Measurements from ENCODE around the gene SLCO6A1.
"Not testable (repeated sequence)": the region's sequence is repeated elsewhere in the genome, so short reads cannot be mapped to it uniquely, and the experiment has no call there.

DNA sequence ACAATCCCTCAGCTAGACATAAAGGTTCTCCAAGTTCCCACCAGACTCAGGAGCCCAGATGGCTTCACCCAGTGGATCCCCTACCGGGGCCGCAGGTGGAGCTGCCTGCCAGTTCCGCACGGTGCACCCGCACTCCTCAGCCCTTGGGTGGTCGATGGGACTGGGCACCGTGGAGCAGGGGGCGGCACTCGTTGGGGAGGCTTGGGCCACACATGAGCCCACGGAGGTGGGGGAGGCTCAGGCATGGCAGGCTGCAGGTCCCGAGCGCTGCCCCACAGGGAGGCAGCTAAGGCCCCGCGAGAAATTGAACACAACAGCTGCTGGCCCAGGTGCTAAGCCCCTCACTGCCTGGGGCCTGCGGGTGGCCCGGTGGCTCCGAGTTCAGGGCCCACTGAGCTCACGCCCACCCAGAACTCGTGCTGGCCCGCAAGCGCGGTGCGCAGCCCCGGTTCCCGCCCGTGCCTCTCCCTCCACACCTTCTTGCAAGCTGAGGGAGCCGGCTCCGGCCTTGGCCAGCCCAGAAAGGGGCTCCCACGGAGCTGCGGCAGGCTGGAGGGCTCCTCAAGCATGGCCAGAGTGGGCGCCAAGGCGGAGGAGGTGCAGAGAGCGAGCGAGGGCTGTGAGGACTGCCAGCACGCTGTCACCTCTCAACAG is 7.4 kb downstream of the SLCO6A1 start:
- TF ChIP-seq, protein P1, sequence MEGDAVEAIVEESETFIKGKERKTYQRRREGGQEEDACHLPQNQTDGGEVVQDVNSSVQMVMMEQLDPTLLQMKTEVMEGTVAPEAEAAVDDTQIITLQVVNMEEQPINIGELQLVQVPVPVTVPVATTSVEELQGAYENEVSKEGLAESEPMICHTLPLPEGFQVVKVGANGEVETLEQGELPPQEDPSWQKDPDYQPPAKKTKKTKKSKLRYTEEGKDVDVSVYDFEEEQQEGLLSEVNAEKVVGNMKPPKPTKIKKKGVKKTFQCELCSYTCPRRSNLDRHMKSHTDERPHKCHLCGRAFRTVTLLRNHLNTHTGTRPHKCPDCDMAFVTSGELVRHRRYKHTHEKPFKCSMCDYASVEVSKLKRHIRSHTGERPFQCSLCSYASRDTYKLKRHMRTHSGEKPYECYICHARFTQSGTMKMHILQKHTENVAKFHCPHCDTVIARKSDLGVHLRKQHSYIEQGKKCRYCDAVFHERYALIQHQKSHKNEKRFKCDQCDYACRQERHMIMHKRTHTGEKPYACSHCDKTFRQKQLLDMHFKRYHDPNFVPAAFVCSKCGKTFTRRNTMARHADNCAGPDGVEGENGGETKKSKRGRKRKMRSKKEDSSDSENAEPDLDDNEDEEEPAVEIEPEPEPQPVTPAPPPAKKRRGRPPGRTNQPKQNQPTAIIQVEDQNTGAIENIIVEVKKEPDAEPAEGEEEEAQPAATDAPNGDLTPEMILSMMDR (IDR thresholded peaks at IDR 0.05): not testable (repeated sequence)
- TF ChIP-seq POLR2A (IDR thresholded peaks at IDR 0.05): not testable (repeated sequence)

All from testis (tissue), 2 donors.